MM.1S (cell line): Measurements from ENCODE around the gene RANBP1.

Experiments
- DNase-seq: peaks from one replicate; pipeline ENCODE4 v3.0.0-alpha.2; 2015
- H2AFZ ChIP-seq: fragments of 300-600 bp; sonication (generic); 2 replicates; pipeline ENCODE4 v1.6.0; 2016; ENCODE audit warnings: antibody characterized with exemption, low read length
- H3F3A ChIP-seq: fragments of 300-600 bp; sonication (generic); 2 replicates; pipeline ENCODE4 v1.6.1; 2016; ENCODE audit warnings: mild to moderate bottlenecking, antibody characterized with exemption, low read length, moderate library complexity, mixed read lengths; ENCODE audit not compliant: insufficient read depth
- H3K27ac ChIP-seq: fragments of 300-600 bp; sonication (generic); 2 replicates; pipeline ENCODE4 v1.5.1; 2016; ENCODE audit warnings: mild to moderate bottlenecking, low read length
- H3K27me3 ChIP-seq: fragments of 300-600 bp; sonication (generic); replicated peaks from 2 replicates; pipeline ENCODE4 v1.6.0; 2016; ENCODE audit warnings: low read length; ENCODE audit not compliant: insufficient read depth
- H3K36me3 ChIP-seq: fragments of 300-600 bp; sonication (generic); replicated peaks from 2 replicates; pipeline ENCODE4 v1.6.1; 2016; ENCODE audit warnings: mild to moderate bottlenecking, low read length, mixed read lengths; ENCODE audit not compliant: insufficient read depth
- H3K4me1 ChIP-seq: fragments of 300-600 bp; sonication (generic); 2 replicates; pipeline ENCODE4 v1.6.1; 2016; ENCODE audit warnings: low read length, mixed read lengths
- H3K4me2 ChIP-seq: fragments of 300-600 bp; sonication (generic); 2 replicates; pipeline ENCODE4 v1.6.0; 2016; ENCODE audit warnings: low read depth, low read length
- H3K4me3 ChIP-seq: fragments of 300-600 bp; sonication (generic); 2 replicates; pipeline ENCODE4 v1.5.1; 2016; ENCODE audit warnings: low read length, mixed read lengths
- H3K79me2 ChIP-seq: fragments of 300-600 bp; sonication (generic); 2 replicates; pipeline ENCODE4 v1.6.1; 2016; ENCODE audit warnings: mixed run types, low read length, mixed read lengths
- H3K9ac ChIP-seq: fragments of 300-600 bp; sonication (generic); 2 replicates; pipeline ENCODE4 v1.6.1; 2016; ENCODE audit warnings: low read length, mixed read lengths
- H3K9me2 ChIP-seq: fragments of 300-600 bp; sonication (generic); replicated peaks from 2 replicates; pipeline ENCODE4 v1.6.1; 2016; ENCODE audit warnings: mild to moderate bottlenecking, low read length, mixed read lengths; ENCODE audit not compliant: insufficient read depth
- H3K9me3 ChIP-seq: fragments of 300-600 bp; sonication (generic); replicated peaks from 2 replicates; pipeline ENCODE4 v1.6.1; 2016; ENCODE audit warnings: mild to moderate bottlenecking, low read length, mixed read lengths; ENCODE audit not compliant: insufficient read depth
- H4K20me1 ChIP-seq: fragments of 300-600 bp; sonication (generic); 2 replicates; pipeline ENCODE4 v1.6.1; 2016; ENCODE audit warnings: mild to moderate bottlenecking, low read length, moderate library complexity, mixed read lengths; ENCODE audit not compliant: insufficient read depth
- CTCF ChIP-seq: fragments of 300-600 bp; sonication (generic); IDR thresholded peaks from 2 replicates; pipeline ENCODE4 v1.5.1; 2016; ENCODE audit warnings: antibody characterized with exemption, low read length, mixed read lengths
- EZH2 ChIP-seq: fragments of 300-600 bp; sonication (generic); optimal IDR thresholded peaks from 2 replicates; pipeline ENCODE3; 2017; ENCODE audit warnings: low read depth, mild to moderate bottlenecking, antibody characterized with exemption, low read length, mixed read lengths
- EZH2phosphoT487 ChIP-seq: fragments of 300-600 bp; sonication (generic); IDR thresholded peaks from 2 replicates; pipeline ENCODE4 v1.6.1; 2018; ENCODE audit warnings: antibody characterized with exemption, low read length

Gene RANBP1

GRCh38 chr22:20079745-20080444 lies 36.0 kb upstream of the RANBP1 start, which contains the start of gene DGCR8:
Gene DGCR8 (plus strand): TSS chr22:20080241. CDS start chr22:20085964, 5,723 bp downstream.
- H3K4me2 ChIP-seq, result peak within 1 kb of the TSS; percentile 99
- H3K9me2 ChIP-seq, result no peaks in the 10 kb centered on the region
- no peaks in the 10 kb centered on the region for H3K9me3 ChIP-seq
- H3K27ac ChIP-seq, result peak within 1 kb of the TSS; percentile 52; the same call in 1 of the 2 replicates
- peaks cover 46% of the 10 kb centered on the region for H3K79me2 ChIP-seq
- no peaks in the 10 kb centered on the region for H3F3A ChIP-seq
- peaks cover 6% of the 10 kb centered on the region; the same call in 1 of the 2 replicates for H3K4me1 ChIP-seq
- peak within 1 kb of the TSS; percentile 80 for H3K4me3 ChIP-seq
- TF ChIP-seq EZH2phosphoT487 (no peak), CTCF (no peak), EZH2 (no peak)
- peak within 1 kb of the TSS; percentile 99 for H2AFZ ChIP-seq
- H3K36me3 ChIP-seq, result no peaks in the 10 kb centered on the region
- peak; percentile 87 for DNase-seq
- H3K9ac ChIP-seq, result peak within 1 kb of the TSS; percentile 82
- H4K20me1 ChIP-seq, result 0 out of 2 replicates have a peak, but pooled peaks cover 8% of the 10 kb centered on the region
- no peaks in the 10 kb centered on the region for H3K27me3 ChIP-seq

- H3K79me2 ChIP-seq, result peaks cover 51% of the 10 kb centered on the region
- peak overlapping the region; percentile 80 for H3K4me3 ChIP-seq
- no peaks in the 10 kb centered on the region for H3K27me3 ChIP-seq
- H3K9me2 ChIP-seq, result no peaks in the 10 kb centered on the region
- peak overlapping the region; percentile 82 for H3K9ac ChIP-seq
- peaks cover 6% of the 10 kb centered on the region; the same call in 1 of the 2 replicates for H3K4me1 ChIP-seq
- TF ChIP-seq EZH2phosphoT487, result no peak
- no peak for TF ChIP-seq CTCF
- no peak for TF ChIP-seq EZH2
- H3K27ac ChIP-seq, result peak overlapping the region; percentile 52; the same call in 1 of the 2 replicates
- no peaks in the 10 kb centered on the region for H3K9me3 ChIP-seq
- H3K4me2 ChIP-seq, result peak overlapping the region; percentile 99
- H4K20me1 ChIP-seq, result peaks cover 8% of the 10 kb centered on the region; the same call in 1 of the 2 replicates
- no peaks in the 10 kb centered on the region for H3F3A ChIP-seq
- peak; percentile 73 for DNase-seq
- H3K36me3 ChIP-seq, result no peaks in the 10 kb centered on the region
- peak overlapping the region; percentile 77 for H2AFZ ChIP-seq
These were observed 35.5 kb upstream of the RANBP1 start for GRCh38 chr22:20080445-20080775.

GRCh38 chr22:20080776-20081654 lies 34.9 kb upstream of the RANBP1 start:
- peaks cover 6% of the 10 kb centered on the region; the same call in 1 of the 2 replicates for H3K4me1 ChIP-seq
- H3K27me3 ChIP-seq, result no peaks in the 10 kb centered on the region
- peak overlapping the region; percentile 77 for H2AFZ ChIP-seq
- peak overlapping the region; percentile 80 for H3K4me3 ChIP-seq
- H4K20me1 ChIP-seq, result peaks cover 12% of the 10 kb centered on the region
- H3K36me3 ChIP-seq, result 0 out of 2 replicates have a peak, but pooled peaks cover under 1% of the 10 kb centered on the region
- no peak for TF ChIP-seq EZH2phosphoT487
- no peak for TF ChIP-seq EZH2
- no peak for TF ChIP-seq CTCF
- H3K9me2 ChIP-seq, result no peaks in the 10 kb centered on the region
- H3F3A ChIP-seq, result no peaks in the 10 kb centered on the region
- peak; percentile 19 for DNase-seq
- H3K27ac ChIP-seq, result peak overlapping the region; percentile 52; the same call in 1 of the 2 replicates
- peaks cover 57% of the 10 kb centered on the region for H3K79me2 ChIP-seq
- peak overlapping the region; percentile 82 for H3K9ac ChIP-seq
- no peaks in the 10 kb centered on the region for H3K9me3 ChIP-seq
- peak overlapping the region; percentile 99 for H3K4me2 ChIP-seq
